Astrocyte (in vitro differentiated cells and primary cell): ENCODE results near the gene RIPOR2. TPM values are rescaled to one million over a fixed set of nuclear protein-coding genes. Genes with fewer than 3 reads are reported as not detected.

ENCODE experiments used
- DNase-seq: peaks from one replicate; pipeline ENCODE4 v3.0.0-alpha.2; 2010; ENCODE audit warnings: low read depth
- FAIRE-seq: peaks from 2 replicates; lab custom pipeline; 2011; peaks lifted over from hg19 to GRCh38; lab: Jason Lieb, UNC
- H2AFZ ChIP-seq: 2 replicates; pipeline ENCODE4 v1.6.0; 2012; ENCODE audit warnings: low read depth, low read length, inconsistent platforms
- H3K27ac ChIP-seq: 2 replicates; pipeline ENCODE4 v1.5.1; 2011; ENCODE audit warnings: low read depth, low read length, inconsistent platforms
- H3K27me3 ChIP-seq: 2 replicates; pipeline ENCODE4 v1.6.0; 2011; ENCODE audit warnings: low read length, inconsistent platforms; ENCODE audit not compliant: insufficient read depth
- H3K36me3 ChIP-seq: 2 replicates; pipeline ENCODE4 v1.5.1; 2011; ENCODE audit warnings: low read length, inconsistent platforms; ENCODE audit not compliant: insufficient read depth
- H3K4me1 ChIP-seq: 2 replicates; pipeline ENCODE4 v1.5.1; 2011; ENCODE audit warnings: low read length, inconsistent platforms; ENCODE audit not compliant: insufficient read depth
- H3K4me2 ChIP-seq: 2 replicates; pipeline ENCODE4 v1.6.0; 2012; ENCODE audit warnings: low read length, inconsistent platforms
- H3K4me3 ChIP-seq: 2 replicates; pipeline ENCODE4 v1.5.1; 2011; ENCODE audit warnings: low read depth, mild to moderate bottlenecking, low read length, inconsistent platforms; ENCODE audit not compliant: insufficient read depth
- H3K79me2 ChIP-seq: 2 replicates; pipeline ENCODE4 v1.6.0; 2012; ENCODE audit warnings: mild to moderate bottlenecking, low read length, inconsistent platforms; ENCODE audit not compliant: insufficient read depth
- H3K9ac ChIP-seq: 2 replicates; pipeline ENCODE4 v1.6.0; 2012; ENCODE audit warnings: mild to moderate bottlenecking, low read length, inconsistent platforms
- H3K9me3 ChIP-seq: 2 replicates; pipeline ENCODE4 v1.5.1; 2012; ENCODE audit warnings: low read depth, mild to moderate bottlenecking, low read length, inconsistent platforms; ENCODE audit not compliant: insufficient read depth
- H4K20me1 ChIP-seq: 2 replicates; pipeline ENCODE4 v1.6.0; 2012; ENCODE audit warnings: low read length, inconsistent platforms; ENCODE audit not compliant: insufficient read depth
- H3K27ac Mint-ChIP-seq: one replicate; pipeline ENCODE4 v1.8.0; 2021; ENCODE audit warnings: mild to moderate bottlenecking, mixed read lengths; ENCODE audit not compliant: unreplicated experiment
- H3K27me3 Mint-ChIP-seq: one replicate; pipeline ENCODE4 v1.8.0; 2021; ENCODE audit warnings: low read depth, mixed read lengths; ENCODE audit not compliant: unreplicated experiment
- H3K36me3 Mint-ChIP-seq: one replicate; pipeline ENCODE4 v1.8.0; 2021; ENCODE audit warnings: low read depth, mixed read lengths; ENCODE audit not compliant: unreplicated experiment
- H3K4me1 Mint-ChIP-seq: one replicate; pipeline ENCODE4 v1.8.0; 2021; ENCODE audit warnings: low read depth, mixed read lengths; ENCODE audit not compliant: unreplicated experiment
- H3K4me3 Mint-ChIP-seq: one replicate; pipeline ENCODE4 v1.8.0; 2021; ENCODE audit warnings: mild to moderate bottlenecking, moderate library complexity, mixed read lengths; ENCODE audit not compliant: unreplicated experiment
- H3K9me3 Mint-ChIP-seq: one replicate; pipeline ENCODE4 v1.8.0; 2021; ENCODE audit warnings: mild to moderate bottlenecking, mixed read lengths; ENCODE audit not compliant: unreplicated experiment
- CTCF ChIP-seq: IDR thresholded peaks from 2 replicates; pipeline ENCODE4 v1.5.1; 2011; ENCODE audit warnings: low read depth, mild to moderate bottlenecking, inconsistent platforms, low read length, moderate library complexity; ENCODE audit not compliant: insufficient read depth
- EZH2 ChIP-seq: IDR thresholded peaks from 2 replicates; pipeline ENCODE4 v1.6.1; 2012; ENCODE audit warnings: mild to moderate bottlenecking, low read length, inconsistent platforms; ENCODE audit not compliant: insufficient read depth
- total RNA-seq: library from RNA; stranded (reverse); gene quantifications from 2 replicates; pipeline ENCODE4 v1.2.1, GENCODE V29; 2021

The RIPOR2 gene
- total RNA-seq, 1 donor from 2014 or later: 0.95 TPM

- Histone ChIP-seq H3K79me2 (no peaks in the 10 kb centered on the region), H3K36me3 (no peaks in the 10 kb centered on the region), H3K9me3 (peaks cover under 1% of the 10 kb centered on the region), H3K9ac (no peak overlapping the region), H3K4me3 (no peak overlapping the region), H3K4me1 (peaks cover 3% of the 10 kb centered on the region), H4K20me1 (no peaks in the 10 kb centered on the region), H2AFZ (no peak overlapping the region), H3K4me2 (no peak overlapping the region), H3K27ac (no peak overlapping the region), H3K27me3 (no peaks in the 10 kb centered on the region)
- Mint-ChIP-seq H3K4me3 (no peak overlapping the region), H3K9me3 (peaks cover 2% of the 10 kb centered on the region), H3K4me1 (no peaks in the 10 kb centered on the region), H3K27ac (no peak overlapping the region), H3K36me3 (no peaks in the 10 kb centered on the region), H3K27me3 (no peaks in the 10 kb centered on the region)
- FAIRE-seq (no peak), DNase-seq (no peak)
- TF ChIP-seq CTCF (no peak), EZH2 (no peak)
These were observed 52.8 kb downstream of the RIPOR2 start for GRCh38 chr6:24882835-24883555.

GRCh38 chr6:24882295-24882694 is 53.5 kb downstream of the RIPOR2 start:
- no peak overlapping the region for H3K27ac ChIP-seq
- no peaks in the 10 kb centered on the region for H3K79me2 ChIP-seq
- H2AFZ ChIP-seq: no peak overlapping the region
- H4K20me1 ChIP-seq: no peaks in the 10 kb centered on the region
- no peaks in the 10 kb centered on the region for H3K4me1 Mint-ChIP-seq
- no peak overlapping the region for H3K4me3 Mint-ChIP-seq
- H3K9me3 ChIP-seq: peaks cover 3% of the 10 kb centered on the region
- no peak overlapping the region for H3K4me3 ChIP-seq
- H3K36me3 Mint-ChIP-seq: no peaks in the 10 kb centered on the region
- H3K27me3 ChIP-seq: no peaks in the 10 kb centered on the region
- DNase-seq: no peak
- FAIRE-seq: no peak
- no peaks in the 10 kb centered on the region for H3K27me3 Mint-ChIP-seq
- no peak overlapping the region for H3K9ac ChIP-seq
- H3K4me1 ChIP-seq: peaks cover 3% of the 10 kb centered on the region
- no peak overlapping the region for H3K27ac Mint-ChIP-seq
- no peaks in the 10 kb centered on the region for H3K36me3 ChIP-seq
- no peak overlapping the region for H3K4me2 ChIP-seq
- no peak for TF ChIP-seq EZH2
- peaks cover 9% of the 10 kb centered on the region for H3K9me3 Mint-ChIP-seq

- Mint-ChIP-seq H3K4me3 (no peak overlapping the region), H3K27ac (no peak overlapping the region)
- no peak overlapping the region for H3K27ac ChIP-seq
These were observed 54.4 kb downstream of the RIPOR2 start for GRCh38 chr6:24881376-24881775.

More at GRCh38 chr6:24881376-24881775, 54.4 kb downstream of the RIPOR2 start:
- no peak overlapping the region for H3K4me3 ChIP-seq
- H3K79me2 ChIP-seq: no peaks in the 10 kb centered on the region
- H3K36me3 ChIP-seq: no peaks in the 10 kb centered on the region
- no peak overlapping the region for H3K4me2 ChIP-seq
- no peak overlapping the region for H2AFZ ChIP-seq
- peaks cover 3% of the 10 kb centered on the region for H3K4me1 ChIP-seq
- no peaks in the 10 kb centered on the region for H3K27me3 Mint-ChIP-seq
- H3K9ac ChIP-seq: no peak overlapping the region
- peaks cover 12% of the 10 kb centered on the region for H3K9me3 Mint-ChIP-seq
- H3K9me3 ChIP-seq: peaks cover 3% of the 10 kb centered on the region
- DNase-seq: no peak
- H3K4me1 Mint-ChIP-seq: no peaks in the 10 kb centered on the region
- H3K27me3 ChIP-seq: no peaks in the 10 kb centered on the region
- no peaks in the 10 kb centered on the region for H3K36me3 Mint-ChIP-seq
- TF ChIP-seq CTCF (no peak), EZH2 (no peak)
- no peak for FAIRE-seq
- H4K20me1 ChIP-seq: no peaks in the 10 kb centered on the region
